ENCODE data around the gene LIPI.
"Not testable (repeated sequence)": the region's sequence is repeated elsewhere in the genome, so short reads cannot be mapped to it uniquely, and the experiment has no call there.

Gene LIPI

GRCh38 chr21:14096172-14096571 is 114.6 kb downstream of the LIPI start:
- TF ChIP-seq, protein P1, sequence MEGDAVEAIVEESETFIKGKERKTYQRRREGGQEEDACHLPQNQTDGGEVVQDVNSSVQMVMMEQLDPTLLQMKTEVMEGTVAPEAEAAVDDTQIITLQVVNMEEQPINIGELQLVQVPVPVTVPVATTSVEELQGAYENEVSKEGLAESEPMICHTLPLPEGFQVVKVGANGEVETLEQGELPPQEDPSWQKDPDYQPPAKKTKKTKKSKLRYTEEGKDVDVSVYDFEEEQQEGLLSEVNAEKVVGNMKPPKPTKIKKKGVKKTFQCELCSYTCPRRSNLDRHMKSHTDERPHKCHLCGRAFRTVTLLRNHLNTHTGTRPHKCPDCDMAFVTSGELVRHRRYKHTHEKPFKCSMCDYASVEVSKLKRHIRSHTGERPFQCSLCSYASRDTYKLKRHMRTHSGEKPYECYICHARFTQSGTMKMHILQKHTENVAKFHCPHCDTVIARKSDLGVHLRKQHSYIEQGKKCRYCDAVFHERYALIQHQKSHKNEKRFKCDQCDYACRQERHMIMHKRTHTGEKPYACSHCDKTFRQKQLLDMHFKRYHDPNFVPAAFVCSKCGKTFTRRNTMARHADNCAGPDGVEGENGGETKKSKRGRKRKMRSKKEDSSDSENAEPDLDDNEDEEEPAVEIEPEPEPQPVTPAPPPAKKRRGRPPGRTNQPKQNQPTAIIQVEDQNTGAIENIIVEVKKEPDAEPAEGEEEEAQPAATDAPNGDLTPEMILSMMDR (IDR thresholded peaks at IDR 0.05) = no peak
- TF ChIP-seq ZFX (IDR thresholded peaks at IDR 0.05; ENCODE audit: borderline replicate concordance) = no peak
- no peak overlapping the region for H3K27ac ChIP-seq

GRCh38 chr21:14095056-14095455 is 115.7 kb downstream of the LIPI start:
- no peak for TF ChIP-seq ZFX (IDR thresholded peaks at IDR 0.05; ENCODE audit: borderline replicate concordance)
- TF ChIP-seq, protein P1 (IDR thresholded peaks at IDR 0.05) = no peak
- H3K27ac ChIP-seq = no peak overlapping the region

DNA sequence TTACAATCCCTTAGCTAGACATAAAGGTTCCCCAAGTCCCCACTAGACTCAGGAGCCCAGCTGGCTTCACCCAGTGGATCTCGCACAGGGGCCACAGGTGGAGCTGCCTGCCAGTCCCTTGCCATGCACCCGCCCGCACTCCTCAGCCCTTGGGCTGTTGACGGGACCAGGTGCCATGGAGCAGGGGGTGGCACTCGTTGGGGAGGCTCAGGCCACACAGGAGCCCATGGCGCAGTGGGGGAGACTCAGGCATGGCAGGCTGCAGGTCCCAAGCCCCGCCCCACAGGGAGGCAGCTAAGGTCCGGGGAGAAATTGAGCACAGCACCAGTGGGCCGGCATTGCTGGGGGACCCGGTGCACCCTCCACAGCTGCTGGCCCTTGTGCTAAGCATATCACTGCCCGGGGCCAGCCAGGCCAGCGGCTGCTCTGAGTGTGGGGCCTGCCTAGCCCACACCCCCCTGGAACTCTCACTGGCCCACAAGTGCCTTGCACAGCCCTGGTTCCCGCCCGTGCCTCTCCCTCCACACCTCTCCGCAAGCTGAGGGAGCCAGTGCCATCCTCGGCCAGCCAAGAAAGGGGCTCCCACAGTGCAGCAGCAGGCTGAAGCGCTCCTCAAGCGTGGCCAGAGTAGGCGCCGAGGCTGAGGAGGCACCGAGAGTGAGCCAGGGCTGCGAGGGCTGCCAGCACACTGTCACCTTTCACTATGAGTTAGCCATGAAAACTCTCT is 117.8 kb downstream of the LIPI start:
- no peak overlapping the region for H3K27ac ChIP-seq
- TF ChIP-seq, protein P1 (IDR thresholded peaks at IDR 0.05) = no peak
- no peak for TF ChIP-seq ZFX (IDR thresholded peaks at IDR 0.05; ENCODE audit: borderline replicate concordance)

GRCh38 chr21:14090184-14090583 is 120.6 kb downstream of the LIPI start:
- not testable (repeated sequence) for H3K27ac ChIP-seq

GRCh38 chr21:14088391-14088790 is 122.4 kb downstream of the LIPI start:
- no peak for TF ChIP-seq ZFX (IDR thresholded peaks at IDR 0.05; ENCODE audit: borderline replicate concordance)
- no peak overlapping the region for H3K27ac ChIP-seq

- TF ChIP-seq ZFX (IDR thresholded peaks at IDR 0.05; ENCODE audit: borderline replicate concordance) = no peak
- TF ChIP-seq, protein P1 (IDR thresholded peaks at IDR 0.05) = no peak
- H3K27ac ChIP-seq = no peak overlapping the region
Observed at GRCh38 chr21:14086553-14086952, 124.2 kb downstream of the LIPI start.

GRCh38 chr21:14084701-14085100 is 126.1 kb downstream of the LIPI start:
- H3K27ac ChIP-seq = no peak overlapping the region
- TF ChIP-seq, protein P1 (IDR thresholded peaks at IDR 0.05) = no peak
- no peak for TF ChIP-seq ZFX (IDR thresholded peaks at IDR 0.05; ENCODE audit: borderline replicate concordance)

DNA sequence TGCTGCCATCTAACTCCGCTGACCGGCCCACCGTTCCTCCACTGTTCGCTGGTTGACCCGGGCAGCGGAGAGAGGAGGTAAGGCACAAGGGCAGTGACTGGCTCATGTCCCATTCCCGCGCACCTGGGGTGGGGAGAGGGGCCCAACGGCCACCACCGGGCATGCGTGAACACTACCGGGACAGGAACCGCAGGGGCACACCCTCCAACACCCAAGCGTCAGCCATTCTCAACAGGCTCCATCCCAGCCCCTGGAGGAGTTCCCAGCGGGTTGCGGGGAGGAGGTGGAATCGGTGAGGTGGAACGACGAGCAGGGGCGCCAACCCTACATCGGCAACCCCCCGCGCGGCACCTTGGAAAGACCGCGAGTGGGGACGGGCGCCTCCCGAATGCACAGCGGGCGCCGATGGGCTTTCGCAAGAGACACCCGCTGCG is 126.7 kb downstream of the LIPI start:
- TF ChIP-seq, protein P1 (IDR thresholded peaks at IDR 0.05) = no peak
- no peak for TF ChIP-seq ZFX (IDR thresholded peaks at IDR 0.05; ENCODE audit: borderline replicate concordance)
- no peak overlapping the region for H3K27ac ChIP-seq
